Measurements from ENCODE around the gene GLT8D2.
"Not testable (repeated sequence)": the region's sequence is repeated elsewhere in the genome, so short reads cannot be mapped to it uniquely, and the experiment has no call there.

GLT8D2 gene

GRCh38 chr12:104054681-104055346, 4.8 kb upstream of the GLT8D2 start:
- DNase-seq (ENCODE audit: extremely low read depth in 1 of 2, low read depth in 1 of 2), result no peak

- no peak for DNase-seq (ENCODE audit: extremely low read depth in 1 of 2, low read depth in 1 of 2)
These were observed 449 bp upstream of the GLT8D2 start for GRCh38 chr12:104050436-104050835.

- no peak for DNase-seq (ENCODE audit: extremely low read depth in 1 of 2, low read depth in 1 of 2)
These were observed 597 bp downstream of the GLT8D2 start for GRCh38 chr12:104049278-104049902.

GRCh38 chr12:104048811-104049210, 1.2 kb downstream of the GLT8D2 start:
- no peak for DNase-seq (ENCODE audit: extremely low read depth in 1 of 2, low read depth in 1 of 2)

- no peak for DNase-seq (ENCODE audit: extremely low read depth in 1 of 2, low read depth in 1 of 2)
These were observed 1.8 kb downstream of the GLT8D2 start for GRCh38 chr12:104048162-104048561.

- no peak for DNase-seq (ENCODE audit: extremely low read depth in 1 of 2, low read depth in 1 of 2)
These were observed 3.7 kb downstream of the GLT8D2 start for GRCh38 chr12:104046306-104046705.

- no peak for DNase-seq (ENCODE audit: extremely low read depth in 1 of 2, low read depth in 1 of 2)
These were observed 5.8 kb downstream of the GLT8D2 start for GRCh38 chr12:104044158-104044557.

GRCh38 chr12:104042580-104042979, 7.4 kb downstream of the GLT8D2 start:
- DNase-seq (ENCODE audit: extremely low read depth in 1 of 2, low read depth in 1 of 2), result no peak

- DNase-seq (ENCODE audit: extremely low read depth in 1 of 2, low read depth in 1 of 2), result not testable (repeated sequence)
These were observed 10.2 kb downstream of the GLT8D2 start for GRCh38 chr12:104039769-104040168.

GRCh38 chr12:104036143-104036542, 13.8 kb downstream of the GLT8D2 start:
- not testable (repeated sequence) for DNase-seq (ENCODE audit: extremely low read depth in 1 of 2, low read depth in 1 of 2)

GRCh38 chr12:104030596-104030995, 19.4 kb downstream of the GLT8D2 start:
- DNase-seq (ENCODE audit: extremely low read depth in 1 of 2, low read depth in 1 of 2), result not testable (repeated sequence)

GRCh38 chr12:104026841-104027599, 23.0 kb downstream of the GLT8D2 start:
- no peak for DNase-seq (ENCODE audit: extremely low read depth in 1 of 2, low read depth in 1 of 2)

GRCh38 chr12:104025771-104026170, 24.2 kb downstream of the GLT8D2 start:
- DNase-seq (ENCODE audit: extremely low read depth in 1 of 2, low read depth in 1 of 2), result no peak

GRCh38 chr12:104024348-104024747, 25.6 kb downstream of the GLT8D2 start:
- DNase-seq (ENCODE audit: extremely low read depth in 1 of 2, low read depth in 1 of 2), result no peak

GRCh38 chr12:104023710-104024109, 26.3 kb downstream of the GLT8D2 start:
- DNase-seq (ENCODE audit: extremely low read depth in 1 of 2, low read depth in 1 of 2), result no peak

- no peak for DNase-seq (ENCODE audit: extremely low read depth in 1 of 2, low read depth in 1 of 2)
These were observed 27.2 kb downstream of the GLT8D2 start for GRCh38 chr12:104022786-104023185.

- not testable (repeated sequence) for DNase-seq (ENCODE audit: extremely low read depth in 1 of 2, low read depth in 1 of 2)
These were observed 28.1 kb downstream of the GLT8D2 start for GRCh38 chr12:104021862-104022261.

- no peak for DNase-seq (ENCODE audit: extremely low read depth in 1 of 2, low read depth in 1 of 2)
These were observed 37.7 kb downstream of the GLT8D2 start for GRCh38 chr12:104012331-104012730.

- no peak for DNase-seq (ENCODE audit: extremely low read depth in 1 of 2, low read depth in 1 of 2)
These were observed 38.7 kb downstream of the GLT8D2 start for GRCh38 chr12:104011253-104011652.

GRCh38 chr12:104010606-104011169, 39.3 kb downstream of the GLT8D2 start:
- no peak for DNase-seq (ENCODE audit: extremely low read depth in 1 of 2, low read depth in 1 of 2)

GRCh38 chr12:104010121-104010520, 39.9 kb downstream of the GLT8D2 start:
- DNase-seq (ENCODE audit: extremely low read depth in 1 of 2, low read depth in 1 of 2), result no peak

- DNase-seq (ENCODE audit: extremely low read depth in 1 of 2, low read depth in 1 of 2), result no peak
These were observed 43.1 kb downstream of the GLT8D2 start for GRCh38 chr12:104006929-104007328.
